Pancreas (tissue), 10 donors: ENCODE data around the gene GOLPH3. TPM values are rescaled to one million over a fixed set of nuclear protein-coding genes. Genes with fewer than 3 reads are reported as not detected.

Source experiments
- ATAC-seq, 4 donors: fragments of 200-7000 bp; cut with Tn5 transposase; one replicate each; pipeline versions ENCODE4 v1.8.0 to v1.9.1; 2020; ENCODE audit warnings: mild to moderate bottlenecking in 4 of 4, moderate library complexity in 4 of 4
- DNase-seq, 6 donors: peaks; one replicate each; pipeline ENCODE4 v3.0.0-alpha.2; 2020
- FAIRE-seq: peaks from 2 replicates; lab custom pipeline; 2012; peaks lifted over from hg19 to GRCh38; lab: Jason Lieb, UNC
- H3K27ac ChIP-seq, 4 donors: fragments of 200-600 bp; sonication (generic); 1 replicate in 3 of 4; 2 replicates in 1 of 4; pipeline versions ENCODE4 v1.5.0 to v1.8.0; 2020
- H3K27me3 ChIP-seq, 4 donors: fragments of 200-600 bp; one replicate each; pipeline ENCODE4 v1.8.0; 2021
- H3K36me3 ChIP-seq, 3 donors: fragments of 200-600 bp; sonication (generic) in 1 of 3; one replicate each; pipeline versions ENCODE4 v1.5.0 to v1.8.0; 2020 to 2021
- H3K4me1 ChIP-seq, 3 donors: fragments of 200-600 bp; one replicate each; pipeline ENCODE4 v1.8.0; 2021
- H3K4me3 ChIP-seq, 4 donors: fragments of 200-600 bp; sonication (generic) in 2 of 4; one replicate each; pipeline versions ENCODE4 v1.5.0 to v1.8.0; 2020 to 2021
- H3K9me3 ChIP-seq, 4 donors: fragments of 200-600 bp; one replicate each; pipeline ENCODE4 v1.8.0; 2021
- CTCF ChIP-seq, 4 donors: fragments of 200-600 bp; sonication (generic) in 3 of 4; IDR thresholded peaks; one replicate each; pipeline versions ENCODE4 v1.5.0 to v1.8.0; 2021; ENCODE audit warnings: antibody characterized with exemption in 4 of 4
- WGBS, 2 donors: extraction: QIAGEN DNeasy Blood & Tissue Kit; methylation state at CpG; one replicate each; pipeline ENCODE4 v1.1.7; 2013; 5-methylcytosine and 5-hydroxymethylcytosine counted together
- intact Hi-C, 3 donors: fragments of 100-400 bp; cut with DNase I; formaldehyde crosslinking; loops; one replicate each; pipeline versions ENCODE4 v1.11.1 to v1.14.2; 2022
- polyA plus RNA-seq, 2 donors: library from polyadenylated mRNA; stranded (reverse); fragments of 200-250 nt; gene quantifications; one replicate each; pipeline ENCODE4 v1.2.3, GENCODE V29; 2013
- total RNA-seq, 6 donors: library from RNA; stranded (reverse); fragmentation: NEBNext Ultra II Directional in 4 of 6; extraction: Animal tissue kit (Norgen Biotek cat#: 25700) in 4 of 6; gene quantifications; one replicate each; pipeline versions ENCODE4 v1.2.1 to v1.2.4, GENCODE V29; 2021 to 2023
- donor health status: healthy with polysubstance abuse.
- donor health status: DM: no; HTN: no; CAD: no; lungs with moderate emphysema.
- donor health status: DM: no; HTN: no; CAD: no.
- donor health status: control.
- donor health status: control.
- donor health status: Bipolar disorder and iron deficiency.
- donor health status: DM: yes; HTN: yes; CAD: no.
- donor health status: DM: no; HTN: no; CAD: no.
- donor health status: DM: no; HTN: no; CAD: no.
- donor health status: DM: yes; HTN: yes; CAD: no.

GOLPH3 gene
- total and polyA plus RNA-seq, 8 donors = 19.9 to 67.0 (median 45.0) TPM

- WGBS, 2 donors = 73 to 76% methylated on average over 6 of the region's 6 CpGs
- FAIRE-seq = no peak
- intact Hi-C loops = no loop called here
These were observed 22.9 kb upstream of the GOLPH3 start for GRCh38 chr5:32197032-32197431.

GRCh38 chr5:32195265-32195664, 21.1 kb upstream of the GOLPH3 start:
- no peak for ATAC-seq
- FAIRE-seq = no peak
- Histone ChIP-seq H3K27ac (no peak overlapping the region), H3K9me3 (no peaks in the 10 kb centered on the region), H3K4me1 (peaks cover 7 to 14% (median 9%) of the 10 kb centered on the region in 3 donors), H3K4me3 (no peak overlapping the region), H3K27me3 (no peaks in the 10 kb centered on the region), H3K36me3 (no peaks in the 10 kb centered on the region)
- WGBS, 2 donors = 94 to 95% methylated on average over 5 of the region's 5 CpGs
- intact Hi-C loops = no loop called here
- TF ChIP-seq CTCF (IDR thresholded peaks at IDR 0.05) = no peak
- no peak for DNase-seq

More at GRCh38 chr5:32197032-32197431, 22.9 kb upstream of the GOLPH3 start:
- DNase-seq (no peak), ATAC-seq (no peak)
- no peaks in the 10 kb centered on the region for H3K36me3 ChIP-seq
- no peak overlapping the region for H3K4me3 ChIP-seq
- H3K4me1 ChIP-seq = peaks cover 9 to 27% (median 15%) of the 10 kb centered on the region in 3 donors
- no peak for TF ChIP-seq CTCF (IDR thresholded peaks at IDR 0.05)
- H3K27me3 ChIP-seq = no peaks in the 10 kb centered on the region
- no peaks in the 10 kb centered on the region for H3K9me3 ChIP-seq
- no peak overlapping the region for H3K27ac ChIP-seq

DNA sequence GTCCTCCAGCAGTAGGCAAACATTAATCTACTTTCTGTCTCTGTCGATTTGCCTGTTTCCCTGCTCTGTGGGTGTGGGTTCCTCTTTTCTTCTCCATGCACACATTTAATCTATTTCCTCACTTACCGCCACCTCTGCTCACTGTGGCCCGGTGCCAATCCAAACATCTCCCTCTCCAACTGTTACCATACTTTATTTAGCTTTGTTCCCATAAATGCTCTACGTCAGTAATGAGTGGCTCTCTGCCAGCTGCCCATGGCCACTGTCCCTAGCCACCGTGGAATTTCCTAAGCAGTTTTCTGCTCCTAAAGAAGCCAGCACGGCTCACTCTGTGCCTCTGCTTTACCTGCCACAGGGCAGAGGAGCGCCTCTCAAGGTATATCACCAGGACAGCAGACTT, 19.5 kb upstream of the GOLPH3 start:
- H3K4me3 ChIP-seq = peak overlapping the region in 1 of 4 donors; percentile 13
- DNase-seq (peak; percentile 90 to 95 (median 93)), FAIRE-seq (no peak), ATAC-seq (peak; percentile 95 to 97 (median 96))
- intact Hi-C loops = no loop called here
- H3K9me3 ChIP-seq = no peaks in the 10 kb centered on the region
- peaks cover 7 to 14% (median 9%) of the 10 kb centered on the region in 3 donors for H3K4me1 ChIP-seq
- no peak for TF ChIP-seq CTCF (IDR thresholded peaks at IDR 0.05)
- H3K27me3 ChIP-seq = no peaks in the 10 kb centered on the region
- 3 to 4% methylated on average over 7 of the region's 7 CpGs for WGBS, 2 donors
- no peaks in the 10 kb centered on the region for H3K36me3 ChIP-seq
- peak overlapping the region; percentile 15 to 85 (median 62) for H3K27ac ChIP-seq

DNA sequence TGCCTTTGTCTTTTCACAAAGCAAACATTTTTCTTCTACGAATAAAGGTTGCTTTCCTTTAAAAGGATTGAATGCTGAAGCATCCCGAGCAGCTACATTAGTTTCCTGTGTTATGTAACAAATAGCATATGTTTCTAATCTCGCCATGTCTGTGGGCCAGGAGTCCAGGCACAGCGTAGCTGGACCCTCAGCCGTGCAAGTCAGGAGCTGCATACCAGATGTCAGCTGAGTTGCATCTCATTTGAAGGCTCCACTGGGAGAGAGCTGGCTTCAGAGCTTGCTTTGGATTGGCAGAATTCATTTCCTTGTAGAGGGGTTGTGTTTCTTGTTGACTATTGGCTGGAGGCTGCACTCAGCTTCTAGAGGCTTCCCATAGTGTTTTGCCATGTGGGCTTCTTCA, 16.0 kb upstream of the GOLPH3 start:
- ATAC-seq (no peak), DNase-seq (no peak), FAIRE-seq (no peak)
- Histone ChIP-seq H3K4me3 (no peak overlapping the region), H3K27ac (no peak overlapping the region), H3K4me1 (peaks cover 7 to 14% (median 9%) of the 10 kb centered on the region in 3 donors), H3K9me3 (peaks cover 0 to 5% (median 2%) of the 10 kb centered on the region in 4 donors), H3K36me3 (no peaks in the 10 kb centered on the region), H3K27me3 (no peaks in the 10 kb centered on the region)
- intact Hi-C loops = no loop called here
- 72 to 73% methylated on average over 5 of the region's 5 CpGs for WGBS, 2 donors
- TF ChIP-seq CTCF (IDR thresholded peaks at IDR 0.05) = no peak

GRCh38 chr5:32187675-32188074, 13.6 kb upstream of the GOLPH3 start:
- no peaks in the 10 kb centered on the region for H3K36me3 ChIP-seq
- H3K27me3 ChIP-seq = no peaks in the 10 kb centered on the region
- no peak overlapping the region for H3K27ac ChIP-seq
- no peak overlapping the region for H3K4me3 ChIP-seq
- TF ChIP-seq CTCF (IDR thresholded peaks at IDR 0.05) = no peak
- intact Hi-C loops = no loop called here
- ATAC-seq = no peak
- no peaks in the 10 kb centered on the region for H3K4me1 ChIP-seq
- H3K9me3 ChIP-seq = peaks cover 0 to 5% (median 2%) of the 10 kb centered on the region in 4 donors
- no peak for FAIRE-seq
- DNase-seq = no peak
